Stomach (tissue), 9 donors: ENCODE data around the gene C1QTNF5. TPM values are rescaled to one million over a fixed set of nuclear protein-coding genes. Genes with fewer than 3 reads are reported as not detected.

Experiments
- DNase-seq, 2 donors: peaks; one replicate each; pipeline versions ENCODE4 v3.0.0 to v3.0.0-alpha.2; 2013 to 2019
- H3K27ac ChIP-seq, 5 donors: fragments of 200-600 bp in 4 of 5; sonication (generic) in 4 of 5; one replicate each; pipeline ENCODE4 v1.5.1; 2013 to 2019; ENCODE audit warnings: mild to moderate bottlenecking in 1 of 5, moderate library complexity in 1 of 5
- H3K27me3 ChIP-seq, 3 donors: fragments of 200-600 bp; sonication (generic); one replicate each; pipeline ENCODE4 v1.5.1; 2017 to 2019; ENCODE audit warnings: mixed run types in 1 of 3
- H3K36me3 ChIP-seq, 4 donors: fragments of 200-600 bp; sonication (generic); 1 replicate in 3 of 4; 2 replicates in 1 of 4; pipeline ENCODE4 v1.5.1; 2016 to 2019
- H3K4me1 ChIP-seq, 4 donors: fragments of 200-600 bp; sonication (generic); one replicate each; pipeline ENCODE4 v1.5.1; 2016 to 2019
- H3K4me3 ChIP-seq, 4 donors: fragments of 200-600 bp; sonication (generic) in 3 of 4; one replicate each; pipeline ENCODE4 v1.5.1; 2016 to 2019; ENCODE audit warnings: mild to moderate bottlenecking in 1 of 4
- H3K9me3 ChIP-seq, 4 donors: fragments of 200-600 bp; sonication (generic); one replicate each; pipeline ENCODE4 v1.5.1; 2016 to 2019
- EP300 ChIP-seq: sonication (generic); formaldehyde crosslinking; IDR thresholded peaks from one replicate; pipeline ENCODE4 v1.6.1; 2017; ENCODE audit warnings: antibody characterized with exemption
- POLR2A ChIP-seq, 4 donors: fragments of 450-650 bp; IDR thresholded peaks; one replicate each; pipeline ENCODE4 v1.6.1; 2016; ENCODE audit warnings: antibody characterized with exemption in 4 of 4, control low read depth in 2 of 4, mild to moderate bottlenecking in 1 of 4, moderate library complexity in 1 of 4
- POLR2AphosphoS5 ChIP-seq, 3 donors: sonication (generic); formaldehyde crosslinking; IDR thresholded peaks; one replicate each; pipeline ENCODE4 v1.6.1; 2016; ENCODE audit warnings: antibody characterized with exemption in 3 of 3
- WGBS, 5 donors: extraction: QIAGEN DNeasy Blood & Tissue Kit in 3 of 5; methylation state at CpG; one replicate each; pipeline versions ENCODE4 v1.1.5 to v1.1.7; 2013 to 2018; 5-methylcytosine and 5-hydroxymethylcytosine counted together
- intact Hi-C: fragments of 100-400 bp; cut with DNase I; formaldehyde crosslinking; loops from one replicate; pipeline ENCODE4 v1.15.1; 2023; ENCODE audit warnings: low total_unique reads
- polyA plus RNA-seq, 3 donors: library from polyadenylated mRNA; stranded (reverse); fragments of 200-250 nt; gene quantifications; one replicate each; pipeline ENCODE4 v1.2.3, GENCODE V29; 2013
- total RNA-seq, 5 donors: library from RNA; depleted of rRNA; stranded (reverse); fragments of >200 nt; gene quantifications; one replicate each; pipeline versions ENCODE4 v1.1.0 to v1.2.3, GENCODE V29; 2014 to 2016
- TF ChIP-seq, protein P1 (sequence below), 7 experiments: fragments of 450-650 bp in 4 of 7; fragments of 200-600 bp in 3 of 7; sonication (generic) in 3 of 7; IDR thresholded peaks; one replicate each; pipeline ENCODE4 v1.5.1; 2016 to 2019; ENCODE audit warnings: antibody characterized with exemption in 7 of 7, control low read depth in 2 of 7, mild to moderate bottlenecking in 1 of 7
- donor health status: healthy with polysubstance abuse.
- donor health status: Bipolar disorder and iron deficiency.
- donor health status: healthy.

Gene C1QTNF5
- total and polyA plus RNA-seq, 8 donors, result 11.4 to 169 (median 19.0) TPM

DNA sequence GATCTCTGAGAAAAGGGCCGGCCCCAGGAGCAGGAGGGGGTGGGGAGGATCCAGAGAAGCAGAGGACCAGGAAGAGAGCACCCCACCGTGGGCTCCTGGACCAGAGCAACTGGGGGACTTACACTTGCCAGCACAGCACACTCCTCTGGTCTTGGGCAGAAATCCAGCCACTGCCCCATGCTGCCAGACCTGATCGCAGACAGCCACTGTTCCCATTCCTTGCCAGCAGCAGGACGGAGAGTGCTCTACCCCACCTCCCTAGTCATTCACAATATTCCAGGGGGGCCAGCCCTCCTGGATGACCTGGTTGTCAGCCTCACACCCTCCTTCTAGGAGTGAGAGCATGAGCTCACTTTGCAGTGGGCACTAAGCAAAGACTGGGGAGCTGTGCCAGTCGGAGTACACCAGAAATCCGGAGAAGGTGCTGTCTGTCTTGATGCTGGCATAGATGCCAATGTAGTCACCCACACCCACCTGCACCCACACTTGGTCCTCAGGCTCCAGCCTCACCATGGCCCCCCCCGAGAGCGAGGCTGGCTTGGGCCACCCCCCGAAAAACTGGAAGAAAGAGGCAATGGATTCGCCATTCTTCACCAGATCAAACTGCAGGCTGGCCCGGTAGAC is 1.6 kb downstream of the C1QTNF5 start:
- Histone ChIP-seq H3K36me3 (peaks cover 7 to 17% (median 12%) of the 10 kb centered on the region in 4 donors), H3K4me3 (peak overlapping the region; percentile 56 to 71 (median 62)), H3K27ac (peak overlapping the region; percentile 66 to 96 (median 92)), H3K27me3 (peaks cover 0 to 47% (median 21%) of the 10 kb centered on the region in 3 donors), H3K4me1 (peaks cover 58 to 75% (median 71%) of the 10 kb centered on the region in 4 donors), H3K9me3 (no peaks in the 10 kb centered on the region)
- intact Hi-C loops, result no loop called here
- TF ChIP-seq POLR2AphosphoS5 (IDR thresholded peaks at IDR 0.05) (no peak), POLR2A (IDR thresholded peaks at IDR 0.05) (no peak), EP300 (no peak)
- TF ChIP-seq, protein P1, sequence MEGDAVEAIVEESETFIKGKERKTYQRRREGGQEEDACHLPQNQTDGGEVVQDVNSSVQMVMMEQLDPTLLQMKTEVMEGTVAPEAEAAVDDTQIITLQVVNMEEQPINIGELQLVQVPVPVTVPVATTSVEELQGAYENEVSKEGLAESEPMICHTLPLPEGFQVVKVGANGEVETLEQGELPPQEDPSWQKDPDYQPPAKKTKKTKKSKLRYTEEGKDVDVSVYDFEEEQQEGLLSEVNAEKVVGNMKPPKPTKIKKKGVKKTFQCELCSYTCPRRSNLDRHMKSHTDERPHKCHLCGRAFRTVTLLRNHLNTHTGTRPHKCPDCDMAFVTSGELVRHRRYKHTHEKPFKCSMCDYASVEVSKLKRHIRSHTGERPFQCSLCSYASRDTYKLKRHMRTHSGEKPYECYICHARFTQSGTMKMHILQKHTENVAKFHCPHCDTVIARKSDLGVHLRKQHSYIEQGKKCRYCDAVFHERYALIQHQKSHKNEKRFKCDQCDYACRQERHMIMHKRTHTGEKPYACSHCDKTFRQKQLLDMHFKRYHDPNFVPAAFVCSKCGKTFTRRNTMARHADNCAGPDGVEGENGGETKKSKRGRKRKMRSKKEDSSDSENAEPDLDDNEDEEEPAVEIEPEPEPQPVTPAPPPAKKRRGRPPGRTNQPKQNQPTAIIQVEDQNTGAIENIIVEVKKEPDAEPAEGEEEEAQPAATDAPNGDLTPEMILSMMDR (IDR thresholded peaks at IDR 0.05), result no peak
- 26 to 53% (median 49%) methylated on average over 10 to 11 of the region's 11 CpGs for WGBS, 5 donors
- peak in 1 of 2 donors; percentile 57 for DNase-seq

DNA sequence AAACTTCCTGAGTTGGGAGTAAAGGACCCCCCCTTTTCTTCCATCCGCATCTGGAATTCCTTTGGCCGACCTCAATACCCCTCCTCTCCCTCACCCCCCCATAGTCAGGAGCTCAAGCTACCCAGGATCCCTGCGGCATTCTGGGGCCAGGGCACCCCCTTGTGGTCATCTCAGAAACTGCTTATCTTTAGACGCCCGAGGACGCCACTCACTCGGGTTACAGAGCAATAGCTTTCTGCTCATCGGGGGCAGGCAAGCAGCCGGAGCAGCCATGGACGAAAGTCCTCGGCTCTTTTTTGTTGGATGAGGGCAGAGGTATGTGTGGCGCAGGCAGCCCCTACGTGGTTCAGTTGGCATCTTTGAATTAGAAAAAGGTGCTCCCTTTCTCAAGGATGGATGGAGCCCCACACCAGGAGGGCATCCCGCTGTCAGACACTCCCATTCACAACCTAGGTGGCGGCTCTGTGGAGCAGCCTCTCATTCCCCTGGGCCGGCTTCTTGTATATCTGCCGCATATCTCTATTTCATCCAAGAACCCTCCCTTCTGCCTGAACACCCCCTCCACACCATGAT is 2.3 kb downstream of the C1QTNF5 start:
- H3K4me3 ChIP-seq, result peak overlapping the region; percentile 56 to 71 (median 62)
- H3K27ac ChIP-seq, result peak overlapping the region; percentile 9 to 96 (median 92)
- H3K27me3 ChIP-seq, result peaks cover 0 to 43% (median 21%) of the 10 kb centered on the region in 3 donors
- WGBS, 5 donors, result 17 to 26% (median 23%) methylated on average over 17 of the region's 17 CpGs
- DNase-seq, result peak; percentile 75 to 94
- intact Hi-C loops, result no loop called here
- TF ChIP-seq, protein P1 (IDR thresholded peaks at IDR 0.05), result peak in 5 of 7 experiments; percentile 51 to 86 (median 71)
- no peak for TF ChIP-seq POLR2A (IDR thresholded peaks at IDR 0.05)
- H3K9me3 ChIP-seq, result no peaks in the 10 kb centered on the region
- peaks cover 7 to 17% (median 12%) of the 10 kb centered on the region in 4 donors for H3K36me3 ChIP-seq
- H3K4me1 ChIP-seq, result peaks cover 61 to 82% (median 73%) of the 10 kb centered on the region in 4 donors

DNA sequence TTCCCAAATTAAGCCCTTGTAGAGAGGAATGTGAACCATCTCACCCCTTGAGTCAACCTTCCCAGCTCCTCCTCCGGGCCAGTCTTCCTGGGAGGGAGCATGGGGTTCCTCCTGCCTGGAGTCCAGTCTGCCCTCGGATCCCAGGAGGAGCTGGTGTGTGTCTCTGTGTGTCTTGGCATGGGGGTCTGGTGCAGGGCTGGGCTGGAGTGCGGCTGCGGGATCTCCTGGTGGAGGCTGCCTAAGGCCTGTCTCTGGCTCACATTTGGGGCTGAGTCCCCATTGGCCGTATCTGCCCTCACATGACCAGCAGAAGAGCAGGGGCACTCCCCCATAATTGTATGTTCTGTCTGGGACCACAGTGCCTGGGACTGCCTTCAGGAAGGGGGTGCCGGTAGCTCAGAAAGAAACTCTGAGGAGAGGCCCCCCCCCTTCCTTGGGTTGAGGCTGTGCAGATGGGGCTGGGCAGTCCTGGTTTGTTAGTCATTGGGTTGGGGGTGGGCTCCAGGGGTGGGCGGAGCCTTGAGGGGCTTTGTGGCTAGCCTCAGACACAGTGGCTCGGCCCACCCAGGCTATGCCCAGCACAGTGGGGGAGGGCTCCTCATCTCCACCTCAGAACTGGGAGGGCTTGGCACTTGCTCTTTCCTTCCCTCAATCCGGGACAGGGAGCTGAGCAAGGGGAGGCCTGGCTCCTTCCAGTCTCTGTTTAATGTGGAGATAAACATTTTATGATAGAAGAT is 2.9 kb downstream of the C1QTNF5 start:
- peak in 1 of 2 donors; percentile 89 for DNase-seq
- intact Hi-C loops, result no loop called here
- Histone ChIP-seq H3K4me3 (peak overlapping the region in 2 of 4 donors; percentile 56 to 71), H3K36me3 (peaks cover 7 to 17% (median 12%) of the 10 kb centered on the region in 4 donors), H3K27me3 (peaks cover 0 to 42% (median 21%) of the 10 kb centered on the region in 3 donors), H3K4me1 (peaks cover 61 to 82% (median 73%) of the 10 kb centered on the region in 4 donors), H3K27ac (peak overlapping the region; percentile 49 to 96 (median 92)), H3K9me3 (no peaks in the 10 kb centered on the region)
- WGBS, 5 donors, result 33 to 66% (median 58%) methylated on average over 6 to 9 of the region's 9 CpGs
- TF ChIP-seq POLR2A (IDR thresholded peaks at IDR 0.05) (no peak), POLR2AphosphoS5 (IDR thresholded peaks at IDR 0.05) (no peak), EP300 (no peak)
- TF ChIP-seq, protein P1 (IDR thresholded peaks at IDR 0.05), result no peak

DNA sequence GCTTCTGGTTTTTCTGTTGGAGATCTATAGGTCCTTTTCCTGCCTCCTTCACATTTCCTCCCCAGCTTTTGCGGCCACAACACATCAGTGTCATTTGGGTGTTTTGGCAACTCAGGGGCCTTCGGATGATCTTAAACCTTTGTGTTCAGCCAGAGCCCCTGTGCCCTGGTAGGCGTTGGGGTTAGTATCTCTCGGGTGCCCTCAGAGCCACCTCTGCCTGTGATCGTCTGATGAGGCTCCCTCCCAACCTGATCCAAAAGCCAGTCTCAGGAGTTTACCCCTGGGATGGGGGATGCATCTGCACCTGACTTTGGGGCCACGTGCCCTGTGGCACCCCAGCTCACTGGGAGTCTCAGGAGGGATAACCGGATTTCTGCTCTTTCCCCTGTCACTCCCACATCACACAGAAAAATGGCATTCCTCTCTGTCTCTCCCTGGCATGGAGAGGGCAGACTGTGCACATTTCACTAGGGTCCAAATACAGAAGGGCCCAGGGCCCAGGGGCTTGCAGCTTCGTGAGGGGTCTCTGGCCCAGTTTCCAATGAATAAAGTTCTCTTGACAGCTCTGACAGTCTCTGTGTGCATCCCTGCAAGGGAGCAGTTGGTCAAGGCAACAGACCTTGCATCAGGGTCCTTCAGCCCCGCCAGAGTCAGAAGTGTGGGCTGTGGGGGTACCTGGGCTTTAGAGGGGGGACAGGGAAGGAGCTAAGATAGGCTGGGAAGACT is 3.8 kb downstream of the C1QTNF5 start:
- 72 to 85% (median 82%) methylated on average over 7 to 9 of the region's 9 CpGs for WGBS, 5 donors
- DNase-seq, result peak in 1 of 2 donors; percentile 5
- Histone ChIP-seq H3K4me1 (peaks cover 61 to 80% (median 73%) of the 10 kb centered on the region in 4 donors), H3K36me3 (peaks cover 7 to 17% (median 12%) of the 10 kb centered on the region in 4 donors), H3K9me3 (no peaks in the 10 kb centered on the region), H3K4me3 (no peak overlapping the region), H3K27ac (peak overlapping the region in 4 of 5 donors; percentile 81 to 96 (median 94)), H3K27me3 (peaks cover 0 to 34% (median 21%) of the 10 kb centered on the region in 3 donors)
- TF ChIP-seq EP300, result no peak
- no peak for TF ChIP-seq POLR2AphosphoS5 (IDR thresholded peaks at IDR 0.05)
- TF ChIP-seq, protein P1 (IDR thresholded peaks at IDR 0.05), result no peak
- TF ChIP-seq POLR2A (IDR thresholded peaks at IDR 0.05), result no peak
- intact Hi-C loops, result no loop called here
